Globus pallidus (tissue), 1 donor: ENCODE measurements around the gene MAP4K5.
"Not testable (repeated sequence)": the region's sequence is repeated elsewhere in the genome, so short reads cannot be mapped to it uniquely, and the experiment has no call there.

Source experiments
- DNase-seq: peaks from one replicate; pipeline ENCODE4 v3.0.0-alpha.2; 2015; ENCODE audit warnings: low spot score

The MAP4K5 gene

GRCh38 chr14:50531595-50532501 lies 521 bp downstream of the MAP4K5 start:
- no peak for DNase-seq

- no peak for DNase-seq
Observed at GRCh38 chr14:50530794-50531365, 1.5 kb downstream of the MAP4K5 start.

GRCh38 chr14:50530358-50530757 lies 2.0 kb downstream of the MAP4K5 start:
- DNase-seq, result no peak

- DNase-seq, result no peak
Observed at GRCh38 chr14:50529288-50530179, 2.8 kb downstream of the MAP4K5 start.

GRCh38 chr14:50528000-50528399 lies 4.4 kb downstream of the MAP4K5 start:
- DNase-seq, result no peak

GRCh38 chr14:50524731-50525515 lies 7.4 kb downstream of the MAP4K5 start:
- no peak for DNase-seq

- DNase-seq, result no peak
Observed at GRCh38 chr14:50524060-50524459, 8.3 kb downstream of the MAP4K5 start.

GRCh38 chr14:50523271-50524041 lies 8.9 kb downstream of the MAP4K5 start:
- no peak for DNase-seq

- DNase-seq, result no peak
Observed at GRCh38 chr14:50521912-50522341, 10.4 kb downstream of the MAP4K5 start.

GRCh38 chr14:50520947-50521815 lies 11.2 kb downstream of the MAP4K5 start:
- no peak for DNase-seq

GRCh38 chr14:50516091-50516490 lies 16.3 kb downstream of the MAP4K5 start:
- no peak for DNase-seq

- DNase-seq, result peak; percentile 80
Observed at GRCh38 chr14:50512463-50512862, 19.9 kb downstream of the MAP4K5 start.

GRCh38 chr14:50510157-50510556 lies 22.2 kb downstream of the MAP4K5 start:
- no peak for DNase-seq

GRCh38 chr14:50507078-50507477 lies 25.3 kb downstream of the MAP4K5 start:
- not testable (repeated sequence) for DNase-seq

GRCh38 chr14:50501642-50502041 lies 30.7 kb downstream of the MAP4K5 start:
- no peak for DNase-seq

GRCh38 chr14:50497351-50497750 lies 35.0 kb downstream of the MAP4K5 start:
- no peak for DNase-seq

GRCh38 chr14:50489851-50490250 lies 42.5 kb downstream of the MAP4K5 start:
- DNase-seq, result no peak

GRCh38 chr14:50488521-50488920 lies 43.8 kb downstream of the MAP4K5 start:
- no peak for DNase-seq

- no peak for DNase-seq
Observed at GRCh38 chr14:50479041-50479440, 53.3 kb downstream of the MAP4K5 start.

- DNase-seq, result no peak
Observed at GRCh38 chr14:50477760-50478159, 54.6 kb downstream of the MAP4K5 start.
